BLaER1 treated with 17β-estradiol and CSF1 and Interleukin-3, amounts not matched to agents 10 nM and 100 nM (cell line): ENCODE results near the gene BCL7B.
A peak's percentile ranks its signal among the peaks of the same experiment; 100 is the strongest.
"Not testable (repeated sequence)": the region's sequence is repeated elsewhere in the genome, so short reads cannot be mapped to it uniquely, and the experiment has no call there.

Source experiments
- H3K27ac ChIP-seq, 11 experiments: shearing (Covaris generic); formaldehyde crosslinking; 2 replicates each; pipeline ENCODE4 v1.8.1; 2022
- H3K27me3 ChIP-seq, 11 experiments: shearing (Covaris generic); formaldehyde crosslinking; 2 replicates each; pipeline ENCODE4 v1.8.1; 2022
- H3K36me3 ChIP-seq, 11 experiments: shearing (Covaris generic); formaldehyde crosslinking; 2 replicates each; pipeline ENCODE4 v1.8.1; 2022
- H3K4me1 ChIP-seq, 10 experiments: shearing (Covaris generic); formaldehyde crosslinking; 2 replicates each; pipeline ENCODE4 v1.8.1; 2022
- H3K4me2 ChIP-seq, 11 experiments: shearing (Covaris generic); formaldehyde crosslinking; 2 replicates each; pipeline ENCODE4 v1.8.1; 2022
- H3K4me3 ChIP-seq, 10 experiments: shearing (Covaris generic); formaldehyde crosslinking; 2 replicates each; pipeline ENCODE4 v1.8.1; 2022
- H3K9ac ChIP-seq, 11 experiments: shearing (Covaris generic); formaldehyde crosslinking; 2 replicates each; pipeline ENCODE4 v1.8.1; 2022
- H3K9me3 ChIP-seq, 11 experiments: shearing (Covaris generic); formaldehyde crosslinking; replicated peaks in 1 of 11; 2 replicates each; pipeline ENCODE4 v1.8.1; 2022
- H4K20me1 ChIP-seq, 11 experiments: shearing (Covaris generic); formaldehyde crosslinking; 2 replicates each; pipeline ENCODE4 v1.8.1; 2022
- Cebpa-rat ChIP-seq, 11 experiments: shearing (Covaris generic); IDR thresholded peaks; 2 replicates each; pipeline ENCODE4 v1.8.1; 2022

Gene BCL7B

GRCh38 chr7:73509463-73509862 is 48.0 kb downstream of the BCL7B start:
- no peaks in the 10 kb centered on the region for H3K27me3 ChIP-seq
- no peak overlapping the region; a peak in 1 of 22 replicates for H3K9ac ChIP-seq
- H3K4me1 ChIP-seq = no peaks in the 10 kb centered on the region
- H3K9me3 ChIP-seq = no peaks in the 10 kb centered on the region
- H3K36me3 ChIP-seq = peaks cover 92 to 100% (median 99%) of the 10 kb centered on the region in 11 experiments
- no peak overlapping the region for H3K27ac ChIP-seq
- TF ChIP-seq Cebpa-rat (IDR thresholded peaks at IDR 0.05) = no peak
- H4K20me1 ChIP-seq = peaks cover 67 to 98% (median 96%) of the 10 kb centered on the region in 11 experiments; a peak in 21 of 22 replicates
- no peak overlapping the region for H3K4me3 ChIP-seq
- no peak overlapping the region for H3K4me2 ChIP-seq

GRCh38 chr7:73507556-73507955 is 49.9 kb downstream of the BCL7B start:
- H3K36me3 ChIP-seq = peaks cover 93 to 100% (median 99%) of the 10 kb centered on the region in 11 experiments
- no peaks in the 10 kb centered on the region for H3K4me1 ChIP-seq
- H3K9ac ChIP-seq = no peak overlapping the region
- H3K4me3 ChIP-seq = no peak overlapping the region
- TF ChIP-seq Cebpa-rat (IDR thresholded peaks at IDR 0.05) = no peak
- H3K27me3 ChIP-seq = no peaks in the 10 kb centered on the region
- peaks cover 54 to 98% (median 96%) of the 10 kb centered on the region in 11 experiments; a peak in 21 of 22 replicates for H4K20me1 ChIP-seq
- H3K9me3 ChIP-seq = no peaks in the 10 kb centered on the region
- H3K27ac ChIP-seq = no peak overlapping the region
- no peak overlapping the region for H3K4me2 ChIP-seq

GRCh38 chr7:73504920-73505319 is 52.6 kb downstream of the BCL7B start:
- H3K27ac ChIP-seq = no peak overlapping the region
- peaks cover 97 to 100% (median 99%) of the 10 kb centered on the region in 11 experiments for H3K36me3 ChIP-seq
- peaks cover 46 to 98% (median 96%) of the 10 kb centered on the region in 11 experiments; a peak in 21 of 22 replicates for H4K20me1 ChIP-seq

GRCh38 chr7:73504017-73504416 is 53.5 kb downstream of the BCL7B start:
- H3K4me3 ChIP-seq = no peak overlapping the region
- H3K9ac ChIP-seq = no peak overlapping the region
- H3K9me3 ChIP-seq = no peaks in the 10 kb centered on the region
- H3K4me1 ChIP-seq = no peaks in the 10 kb centered on the region
- no peak overlapping the region for H3K27ac ChIP-seq
- H3K27me3 ChIP-seq = no peaks in the 10 kb centered on the region
- H3K36me3 ChIP-seq = peaks cover 97 to 100% (median 99%) of the 10 kb centered on the region in 11 experiments
- peaks cover 38 to 97% (median 96%) of the 10 kb centered on the region in 11 experiments; a peak in 21 of 22 replicates for H4K20me1 ChIP-seq
- no peak for TF ChIP-seq Cebpa-rat (IDR thresholded peaks at IDR 0.05)
- H3K4me2 ChIP-seq = no peak overlapping the region

More at GRCh38 chr7:73504920-73505319, 52.6 kb downstream of the BCL7B start:
- H3K4me2 ChIP-seq = no peak overlapping the region
- H3K4me3 ChIP-seq = no peak overlapping the region
- no peak overlapping the region for H3K9ac ChIP-seq
- H3K27me3 ChIP-seq = no peaks in the 10 kb centered on the region
- H3K4me1 ChIP-seq = no peaks in the 10 kb centered on the region
- no peak for TF ChIP-seq Cebpa-rat (IDR thresholded peaks at IDR 0.05)
- H3K9me3 ChIP-seq = no peaks in the 10 kb centered on the region

- H3K36me3 ChIP-seq = peaks cover 97 to 100% (median 99%) of the 10 kb centered on the region in 11 experiments
- H3K4me3 ChIP-seq = no peak overlapping the region
- no peaks in the 10 kb centered on the region for H3K4me1 ChIP-seq
- H3K9ac ChIP-seq = no peak overlapping the region
- no peak overlapping the region for H3K4me2 ChIP-seq
- no peaks in the 10 kb centered on the region for H3K9me3 ChIP-seq
- no peak overlapping the region for H3K27ac ChIP-seq
- no peaks in the 10 kb centered on the region for H3K27me3 ChIP-seq
- peaks cover 38 to 97% (median 96%) of the 10 kb centered on the region in 11 experiments; a peak in 21 of 22 replicates for H4K20me1 ChIP-seq
- no peak for TF ChIP-seq Cebpa-rat (IDR thresholded peaks at IDR 0.05)
These were observed 54.3 kb downstream of the BCL7B start for GRCh38 chr7:73503229-73503628.

- no peak overlapping the region for H3K4me2 ChIP-seq
- H3K9me3 ChIP-seq = no peaks in the 10 kb centered on the region
- no peak overlapping the region for H3K27ac ChIP-seq
- no peak overlapping the region for H3K9ac ChIP-seq
- H3K4me3 ChIP-seq = no peak overlapping the region
- TF ChIP-seq Cebpa-rat (IDR thresholded peaks at IDR 0.05) = no peak
- H3K27me3 ChIP-seq = no peaks in the 10 kb centered on the region
- H3K4me1 ChIP-seq = no peaks in the 10 kb centered on the region
- H3K36me3 ChIP-seq = peaks cover 100% of the 10 kb centered on the region in 11 experiments
- peaks cover 38 to 100% (median 91%) of the 10 kb centered on the region in 11 experiments; a peak in 21 of 22 replicates for H4K20me1 ChIP-seq
These were observed 60.9 kb downstream of the BCL7B start for GRCh38 chr7:73496626-73497025.

GRCh38 chr7:73495507-73495906 is 62.0 kb downstream of the BCL7B start:
- not testable (repeated sequence) for H3K9ac ChIP-seq, H3K27ac ChIP-seq, H3K4me2 ChIP-seq, H3K4me3 ChIP-seq, H3K4me1 ChIP-seq, H3K27me3 ChIP-seq, H3K9me3 ChIP-seq
- Histone ChIP-seq H3K36me3 (peaks cover 100% of the 10 kb centered on the region in 11 experiments), H4K20me1 (peaks cover 34 to 100% (median 90%) of the 10 kb centered on the region in 11 experiments; a peak in 21 of 22 replicates)

- Histone ChIP-seq H3K27ac (no peak overlapping the region), H4K20me1 (peaks cover 27 to 98% (median 83%) of the 10 kb centered on the region in 11 experiments; a peak in 21 of 22 replicates), H3K9me3 (no peaks in the 10 kb centered on the region), H3K36me3 (peaks cover 97 to 100% (median 100%) of the 10 kb centered on the region in 11 experiments), H3K9ac (no peak overlapping the region), H3K4me3 (no peak overlapping the region), H3K4me1 (no peaks in the 10 kb centered on the region; a peak in 1 of 20 replicates), H3K4me2 (no peak overlapping the region), H3K27me3 (no peaks in the 10 kb centered on the region)
- no peak for TF ChIP-seq Cebpa-rat (IDR thresholded peaks at IDR 0.05)
These were observed 67.5 kb downstream of the BCL7B start for GRCh38 chr7:73489976-73490375.

GRCh38 chr7:73487486-73487885 is 70.0 kb downstream of the BCL7B start:
- Histone ChIP-seq H3K9me3 (no peaks in the 10 kb centered on the region), H3K27me3 (no peaks in the 10 kb centered on the region), H3K4me2 (no peak overlapping the region), H3K4me1 (no peaks in the 10 kb centered on the region; a peak in 1 of 20 replicates), H3K36me3 (peaks cover 97 to 100% (median 100%) of the 10 kb centered on the region in 11 experiments), H3K9ac (peak overlapping the region in 1 of 11 experiments; percentile 57; a peak in 1 of 22 replicates), H4K20me1 (peaks cover 26 to 99% (median 86%) of the 10 kb centered on the region in 11 experiments; a peak in 21 of 22 replicates), H3K4me3 (no peak overlapping the region), H3K27ac (no peak overlapping the region)
- no peak for TF ChIP-seq Cebpa-rat (IDR thresholded peaks at IDR 0.05)
